IPS-15b (cell line): ENCODE results near the gene FOXL3.

Source experiments
- H3K27me3 ChIP-seq: one replicate; pipeline ENCODE4 v1.6.1; 2013; ENCODE audit warnings: low read length; ENCODE audit not compliant: control insufficient read depth, insufficient read depth
- H3K36me3 ChIP-seq: one replicate; pipeline ENCODE4 v1.6.1; 2013; ENCODE audit warnings: low read length; ENCODE audit not compliant: control insufficient read depth, insufficient read depth
- H3K4me1 ChIP-seq: one replicate; pipeline ENCODE4 v1.6.1; 2013; ENCODE audit warnings: mild to moderate bottlenecking, low read length; ENCODE audit not compliant: control insufficient read depth, insufficient read depth
- H3K4me3 ChIP-seq: one replicate; pipeline ENCODE4 v1.5.1; 2013; ENCODE audit warnings: low read depth, low read length
- H3K9ac ChIP-seq: one replicate; pipeline ENCODE4 v1.6.1; 2013; ENCODE audit warnings: low read depth, mild to moderate bottlenecking, low read length
- H3K9me3 ChIP-seq: one replicate; pipeline ENCODE4 v1.6.1; 2013; ENCODE audit warnings: mild to moderate bottlenecking, low read length; ENCODE audit not compliant: control insufficient read depth, insufficient read depth

The FOXL3 gene

GRCh38 chr7:249989-250388 lies 40.0 kb upstream of the FOXL3 start:
- no peaks in the 10 kb centered on the region for H3K4me1 ChIP-seq
- H3K9ac ChIP-seq, result no peak overlapping the region
- H3K27me3 ChIP-seq, result no peaks in the 10 kb centered on the region
- H3K4me3 ChIP-seq, result no peak overlapping the region
- peaks cover 4% of the 10 kb centered on the region for H3K36me3 ChIP-seq
- no peaks in the 10 kb centered on the region for H3K9me3 ChIP-seq

- Histone ChIP-seq H3K4me3 (no peak overlapping the region), H3K9ac (no peak overlapping the region), H3K9me3 (no peaks in the 10 kb centered on the region), H3K4me1 (no peaks in the 10 kb centered on the region), H3K27me3 (no peaks in the 10 kb centered on the region), H3K36me3 (peaks cover 4% of the 10 kb centered on the region)
These were observed 39.4 kb upstream of the FOXL3 start for GRCh38 chr7:250523-250922.

GRCh38 chr7:251005-251404 lies 39.0 kb upstream of the FOXL3 start:
- Histone ChIP-seq H3K27me3 (no peaks in the 10 kb centered on the region), H3K36me3 (peaks cover 4% of the 10 kb centered on the region), H3K4me1 (no peaks in the 10 kb centered on the region), H3K9ac (no peak overlapping the region), H3K4me3 (no peak overlapping the region), H3K9me3 (no peaks in the 10 kb centered on the region)

- Histone ChIP-seq H3K9ac (no peak overlapping the region), H3K4me3 (no peak overlapping the region), H3K4me1 (no peaks in the 10 kb centered on the region), H3K9me3 (peaks cover 3% of the 10 kb centered on the region), H3K27me3 (no peaks in the 10 kb centered on the region), H3K36me3 (peaks cover 6% of the 10 kb centered on the region)
These were observed 38.4 kb upstream of the FOXL3 start for GRCh38 chr7:251446-252175.

GRCh38 chr7:252216-252965 lies 37.6 kb upstream of the FOXL3 start:
- Histone ChIP-seq H3K4me3 (no peak overlapping the region), H3K36me3 (peaks cover 11% of the 10 kb centered on the region), H3K27me3 (no peaks in the 10 kb centered on the region), H3K9me3 (peaks cover 3% of the 10 kb centered on the region), H3K4me1 (no peaks in the 10 kb centered on the region), H3K9ac (no peak overlapping the region)

- H3K4me1 ChIP-seq, result no peaks in the 10 kb centered on the region
- no peak overlapping the region for H3K4me3 ChIP-seq
- H3K36me3 ChIP-seq, result peaks cover 11% of the 10 kb centered on the region
- H3K9me3 ChIP-seq, result peaks cover 3% of the 10 kb centered on the region
- no peaks in the 10 kb centered on the region for H3K27me3 ChIP-seq
- H3K9ac ChIP-seq, result no peak overlapping the region
These were observed 37.0 kb upstream of the FOXL3 start for GRCh38 chr7:252981-253380.

GRCh38 chr7:253581-254336 lies 36.2 kb upstream of the FOXL3 start:
- H3K27me3 ChIP-seq, result no peaks in the 10 kb centered on the region
- H3K9ac ChIP-seq, result no peak overlapping the region
- H3K9me3 ChIP-seq, result peaks cover 3% of the 10 kb centered on the region
- no peak overlapping the region for H3K4me3 ChIP-seq
- no peaks in the 10 kb centered on the region for H3K4me1 ChIP-seq
- peaks cover 15% of the 10 kb centered on the region for H3K36me3 ChIP-seq

GRCh38 chr7:254337-255037 lies 35.5 kb upstream of the FOXL3 start:
- no peaks in the 10 kb centered on the region for H3K4me1 ChIP-seq
- no peak overlapping the region for H3K9ac ChIP-seq
- no peak overlapping the region for H3K4me3 ChIP-seq
- H3K9me3 ChIP-seq, result peaks cover 3% of the 10 kb centered on the region
- no peaks in the 10 kb centered on the region for H3K27me3 ChIP-seq
- peaks cover 20% of the 10 kb centered on the region for H3K36me3 ChIP-seq

- H3K9ac ChIP-seq, result no peak overlapping the region
- H3K36me3 ChIP-seq, result peaks cover 25% of the 10 kb centered on the region
- H3K4me1 ChIP-seq, result no peaks in the 10 kb centered on the region
- H3K4me3 ChIP-seq, result no peak overlapping the region
- peaks cover 3% of the 10 kb centered on the region for H3K9me3 ChIP-seq
- no peaks in the 10 kb centered on the region for H3K27me3 ChIP-seq
These were observed 34.9 kb upstream of the FOXL3 start for GRCh38 chr7:255038-255435.

- Histone ChIP-seq H3K36me3 (peaks cover 32% of the 10 kb centered on the region), H3K27me3 (no peaks in the 10 kb centered on the region), H3K9me3 (peaks cover 7% of the 10 kb centered on the region), H3K4me3 (no peak overlapping the region), H3K4me1 (no peaks in the 10 kb centered on the region), H3K9ac (no peak overlapping the region)
These were observed 34.1 kb upstream of the FOXL3 start for GRCh38 chr7:255721-256361.

GRCh38 chr7:256461-256940 lies 33.5 kb upstream of the FOXL3 start:
- Histone ChIP-seq H3K4me1 (no peaks in the 10 kb centered on the region), H3K9me3 (peaks cover 14% of the 10 kb centered on the region), H3K4me3 (no peak overlapping the region), H3K36me3 (peaks cover 37% of the 10 kb centered on the region), H3K9ac (no peak overlapping the region), H3K27me3 (no peaks in the 10 kb centered on the region)
